HG02642 (cell line): ENCODE results near the gene UTP4.

Experiments
- ATAC-seq: cut with Tn5 transposase; IDR thresholded peaks from one replicate; pipeline ENCODE4 v1.9.1; 2021; ENCODE audit warnings: mild to moderate bottlenecking; ENCODE audit not compliant: unreplicated experiment, poor library complexity

Gene UTP4

DNA sequence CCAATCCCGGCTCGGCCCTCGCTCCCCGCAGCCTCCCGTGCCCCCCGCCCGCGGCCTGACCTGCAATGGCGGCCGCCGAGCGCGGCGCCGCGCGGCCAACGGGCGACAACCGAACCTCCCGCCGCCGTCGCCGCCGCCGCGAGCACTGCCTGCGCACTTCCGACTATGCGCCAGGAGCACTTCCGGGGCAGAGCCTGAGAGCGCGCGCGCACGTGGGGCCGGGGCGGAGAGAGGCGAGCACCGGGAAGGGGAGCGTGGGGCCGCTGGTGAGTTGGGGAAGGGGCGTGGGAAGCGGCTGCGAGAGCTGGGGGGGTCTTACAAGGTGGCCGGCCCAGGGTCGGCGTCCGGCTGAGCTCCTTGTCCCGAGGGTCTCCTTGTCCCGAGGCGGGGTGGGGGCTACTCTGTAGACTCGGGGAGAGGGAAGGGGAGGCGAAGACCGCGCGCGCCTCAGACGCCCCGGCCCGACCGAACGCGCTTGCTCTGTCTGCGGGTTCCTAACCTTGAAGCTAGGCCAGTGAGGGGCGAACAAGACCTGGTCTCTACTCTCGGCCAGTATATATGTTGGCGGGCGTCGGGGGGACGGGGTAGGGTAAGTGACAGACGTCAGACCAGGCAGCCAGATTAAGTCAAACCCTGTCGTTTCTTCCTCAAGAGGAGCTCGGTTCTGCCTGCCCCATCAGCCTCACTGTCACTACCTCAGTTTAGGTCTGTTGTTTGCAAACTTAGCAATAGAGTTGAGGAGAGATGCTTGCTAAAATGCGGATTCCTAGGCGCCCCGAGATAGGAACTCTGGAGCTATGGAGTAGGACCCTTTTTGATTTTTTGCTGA lies at the start of gene UTP4, which contains the start of gene CHTF8:
TSS of gene UTP4 (plus strand) at position 226 of the 829 bp plus-strand sequence. CDS start 811 bp downstream, outside the sequence.
TSS of gene CHTF8 (minus strand) at position 165 of the 829 bp plus-strand sequence. CDS start 11,130 bp downstream, outside the sequence.
- peak; percentile 93 for ATAC-seq

DNA sequence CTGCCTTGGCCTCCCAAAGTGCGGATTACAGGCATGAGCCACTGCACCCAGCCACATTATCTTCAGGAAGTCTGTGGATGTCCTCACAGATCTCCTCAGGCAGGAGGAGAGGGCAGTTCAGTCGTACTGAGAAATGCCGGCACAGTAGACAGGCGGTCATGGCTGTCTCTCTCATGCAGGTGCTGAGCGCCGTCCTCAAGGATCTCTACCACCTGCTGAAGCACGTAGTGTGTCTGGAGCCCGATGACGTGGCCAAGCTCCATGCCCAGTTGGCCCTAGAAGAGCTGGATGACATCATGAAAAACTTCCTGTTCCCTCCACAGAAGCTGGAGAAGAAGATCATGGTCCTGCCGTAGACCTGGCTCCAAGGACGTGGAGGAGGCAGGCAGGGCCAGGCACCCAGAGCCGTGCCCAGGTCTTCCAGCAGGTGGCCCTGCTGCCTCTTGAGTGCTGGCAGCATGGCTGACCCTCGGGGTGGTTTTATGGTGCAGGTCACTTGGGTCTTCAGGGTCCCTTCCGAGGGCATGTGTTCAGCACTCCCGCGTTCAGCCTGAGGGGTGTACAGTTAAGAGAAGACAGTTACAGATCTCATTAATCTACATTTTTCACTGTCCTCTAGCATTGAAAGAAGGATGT lies 49.0 kb upstream of the UTP4 start:
- no peak for ATAC-seq

DNA sequence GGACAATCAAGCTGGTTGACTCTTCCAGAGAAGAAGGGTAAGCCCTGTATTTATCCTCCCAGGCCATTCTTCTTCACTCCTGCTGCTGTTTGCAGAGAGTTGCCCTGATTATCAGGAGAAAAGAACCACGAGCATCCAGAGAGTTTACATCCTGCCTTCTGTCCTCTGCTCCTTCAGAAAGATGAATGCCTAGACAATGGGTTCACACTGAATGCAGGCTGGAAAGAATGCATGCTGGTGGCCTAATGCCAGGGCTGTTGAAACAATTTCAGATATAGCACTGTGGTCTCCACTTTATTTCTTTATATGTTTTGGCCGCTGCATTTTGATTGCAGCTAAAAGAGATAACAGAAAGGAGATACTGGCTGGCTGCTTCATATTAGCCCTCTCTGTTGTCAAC lies 48.2 kb upstream of the UTP4 start:
- no peak for ATAC-seq

DNA sequence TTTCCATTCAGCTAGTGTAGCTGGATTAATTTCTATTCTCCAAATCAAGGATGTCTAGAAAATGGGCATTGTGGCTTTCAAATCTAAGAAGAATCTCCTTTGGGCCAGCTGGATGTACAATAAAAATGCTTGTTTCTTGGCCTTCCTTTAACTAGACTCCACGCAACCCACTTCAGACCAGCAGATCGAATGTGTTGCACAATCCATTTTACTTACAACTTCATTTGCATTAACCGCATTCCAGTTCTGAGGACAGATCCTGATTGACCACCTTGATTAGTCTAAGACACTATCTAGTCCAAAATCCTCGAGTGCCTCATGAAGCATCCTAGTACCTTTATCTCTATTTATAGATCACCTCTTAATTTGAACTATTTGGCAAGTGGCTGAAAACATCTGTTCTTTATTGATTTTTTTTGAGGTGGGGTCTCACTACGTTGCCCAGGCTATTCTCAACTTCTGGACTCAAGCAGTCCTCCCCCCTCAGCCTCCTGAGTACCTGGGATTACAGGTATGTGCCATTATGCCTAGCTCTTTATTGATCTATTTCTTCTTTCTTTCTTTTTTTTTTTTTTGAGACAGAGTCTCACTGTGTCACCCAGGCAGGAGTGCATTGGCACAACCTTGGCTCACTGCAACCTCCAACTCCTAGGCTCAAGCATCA lies 47.3 kb upstream of the UTP4 start:
- ATAC-seq: no peak

DNA sequence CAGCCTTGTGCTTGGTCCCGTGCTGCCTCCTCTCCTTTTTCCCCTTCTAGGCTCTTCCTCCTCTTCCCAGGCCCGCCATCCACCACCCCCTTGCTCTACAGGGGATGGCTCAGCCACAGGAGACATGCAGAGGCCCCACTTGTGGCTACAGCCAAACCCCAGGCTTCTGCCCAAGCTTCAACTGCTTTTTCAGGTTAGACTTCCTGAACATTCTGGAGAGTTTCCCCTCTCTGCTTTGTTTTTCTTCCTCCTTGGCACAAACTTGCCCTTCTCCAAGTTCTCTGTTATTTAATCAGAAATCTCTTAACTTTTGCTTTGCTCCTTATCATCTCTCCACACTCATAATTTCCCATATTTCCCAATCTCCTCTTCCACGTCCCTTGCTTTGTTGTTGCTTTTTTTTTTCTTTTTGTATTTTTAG lies 45.3 kb upstream of the UTP4 start:
- no peak for ATAC-seq

DNA sequence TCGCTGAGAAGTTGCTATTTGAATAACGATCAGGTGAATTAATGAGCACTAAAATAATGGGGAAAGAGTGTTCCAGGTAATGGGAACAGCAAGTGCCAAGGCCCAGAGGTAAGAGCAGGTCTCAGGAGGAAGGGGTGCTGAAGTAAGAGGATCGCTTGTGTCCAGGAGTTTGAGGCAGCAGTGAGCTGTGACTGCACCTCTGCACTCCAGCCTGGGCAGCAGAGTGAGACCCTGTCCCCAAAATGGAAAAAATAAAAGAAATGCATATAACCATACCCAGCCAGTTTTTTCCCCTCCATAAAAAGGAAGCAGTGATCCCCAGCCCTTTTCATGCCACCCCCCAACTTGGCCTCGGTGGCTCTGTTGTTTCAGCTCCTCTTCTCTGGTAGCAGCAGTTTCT lies 43.8 kb upstream of the UTP4 start:
- ATAC-seq: no peak

DNA sequence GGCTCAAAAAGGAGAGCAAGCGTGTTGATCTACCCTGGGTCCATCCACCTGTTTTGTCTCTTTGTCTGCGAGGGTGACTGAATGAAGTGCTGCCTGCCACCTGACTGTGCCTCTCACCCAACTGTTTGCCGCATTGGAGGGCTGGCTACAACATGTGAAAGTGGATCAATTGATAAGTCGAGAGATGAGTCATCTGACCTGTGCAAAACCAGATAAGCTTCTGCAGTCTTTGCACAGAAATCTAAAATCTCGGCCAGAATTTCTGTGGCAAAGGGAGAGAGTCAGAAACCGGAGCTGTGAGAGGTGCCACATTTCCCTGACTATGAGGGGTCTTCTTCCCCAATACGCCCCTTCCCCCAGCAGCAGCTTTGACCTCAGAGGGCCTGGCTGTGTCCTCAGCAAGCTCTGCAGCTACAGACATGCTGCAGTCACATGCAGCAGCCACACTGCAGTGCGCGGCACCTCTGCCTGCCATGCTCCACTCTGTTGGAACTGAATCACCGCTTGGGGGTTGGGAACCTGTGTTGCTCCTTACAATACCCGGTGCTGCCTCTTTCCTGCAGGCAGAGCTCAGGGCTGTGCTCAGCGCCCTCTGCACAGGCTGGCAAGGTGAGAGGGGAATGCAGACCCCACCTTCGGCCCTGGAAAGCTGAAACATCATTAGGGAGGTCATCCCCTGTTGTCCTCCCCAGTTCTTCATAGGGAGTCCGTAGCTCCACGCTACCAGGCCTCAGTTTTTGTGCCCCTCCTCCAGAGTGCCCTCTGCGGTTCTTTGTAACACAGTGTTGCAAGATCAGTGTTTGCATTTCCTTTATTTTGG lies 43.1 kb upstream of the UTP4 start:
- ATAC-seq: no peak

DNA sequence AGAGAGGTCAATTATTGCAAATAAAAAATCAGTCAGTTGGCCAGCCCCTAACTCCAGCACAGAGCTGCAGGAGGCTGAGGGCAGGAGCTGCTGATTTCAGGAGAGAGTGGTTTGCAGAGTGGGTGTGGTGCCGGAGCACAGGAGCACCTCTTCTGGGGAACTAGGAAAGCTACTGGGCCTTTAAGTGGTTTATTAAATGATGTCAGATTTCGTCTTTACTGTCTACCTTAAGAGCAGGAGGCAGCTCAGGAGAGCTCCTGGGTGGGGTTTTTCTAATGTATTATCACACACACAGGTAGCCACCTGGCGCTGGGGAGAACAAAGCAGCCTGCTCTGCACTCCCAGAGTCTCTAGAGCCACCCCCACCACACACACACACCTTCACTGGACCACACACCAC lies 38.5 kb upstream of the UTP4 start:
- no peak for ATAC-seq

DNA sequence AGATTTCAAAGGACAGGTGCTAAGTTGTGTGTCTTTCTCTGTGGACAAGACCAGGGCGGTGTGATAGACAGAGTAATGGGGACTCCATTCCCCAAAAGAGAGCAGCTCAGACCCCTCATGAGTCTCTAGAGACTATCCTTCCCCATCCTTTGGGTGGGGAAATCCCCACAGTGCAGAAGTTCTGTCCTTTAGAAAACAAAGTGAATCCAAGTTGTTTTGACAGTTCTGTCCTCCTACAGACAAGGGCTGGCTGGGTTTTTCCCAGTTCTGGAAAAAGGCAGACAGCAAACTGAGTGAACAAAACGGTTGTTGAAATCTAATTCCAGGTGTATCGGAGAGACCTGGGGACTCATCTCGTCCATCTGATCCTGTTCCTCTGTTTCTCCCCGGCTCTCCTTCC lies 37.9 kb upstream of the UTP4 start:
- ATAC-seq: no peak

DNA sequence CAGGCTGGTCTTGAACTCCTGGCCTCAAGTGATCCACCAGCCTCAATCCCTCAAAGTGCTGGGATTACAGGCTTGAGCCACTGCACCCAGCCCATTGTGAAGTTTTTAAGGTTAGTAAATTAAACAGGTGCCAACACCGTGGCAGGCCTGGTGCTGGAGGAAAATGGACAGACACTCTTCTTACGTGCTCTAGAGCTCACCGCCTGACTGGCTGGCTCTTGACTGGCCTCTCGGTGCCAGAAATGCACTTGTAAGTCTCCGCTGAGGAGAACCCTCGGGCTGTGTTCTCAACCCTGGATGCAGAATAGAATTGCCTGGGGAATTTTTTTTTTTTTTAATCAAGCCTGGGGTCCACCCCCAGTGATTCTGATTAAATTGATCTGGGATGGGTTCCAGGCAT lies 37.3 kb upstream of the UTP4 start:
- ATAC-seq: no peak

DNA sequence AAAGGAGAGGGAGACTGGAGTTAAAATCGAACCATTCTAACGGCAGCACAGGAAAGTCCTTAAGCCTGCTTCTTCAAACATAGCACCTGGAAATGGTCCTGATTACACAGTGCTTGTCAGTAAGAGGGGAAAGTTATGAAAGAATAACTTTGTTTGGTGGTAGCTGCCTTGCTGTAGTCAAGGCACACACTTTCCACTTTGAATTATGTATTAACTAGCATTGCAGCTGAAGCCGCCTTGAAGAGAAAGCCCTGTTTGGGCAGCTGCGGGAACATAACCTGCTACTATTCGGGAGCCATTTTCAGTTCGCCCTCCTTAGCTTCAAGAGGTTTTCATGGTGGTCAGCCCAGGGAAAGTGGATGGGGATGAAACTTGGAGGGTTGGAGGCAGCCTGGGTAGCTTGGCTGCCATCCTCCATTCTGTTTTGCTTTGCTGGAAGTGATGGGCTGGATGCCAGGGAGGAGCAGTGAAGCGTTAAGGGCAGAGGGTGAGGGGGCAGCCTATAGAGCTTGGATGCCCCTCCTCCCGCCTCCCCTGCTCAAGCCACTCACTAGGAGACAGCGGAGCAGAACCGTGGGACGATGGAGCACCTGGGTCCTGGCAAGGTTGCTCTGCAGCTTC lies 32.3 kb upstream of the UTP4 start:
- ATAC-seq: no peak

DNA sequence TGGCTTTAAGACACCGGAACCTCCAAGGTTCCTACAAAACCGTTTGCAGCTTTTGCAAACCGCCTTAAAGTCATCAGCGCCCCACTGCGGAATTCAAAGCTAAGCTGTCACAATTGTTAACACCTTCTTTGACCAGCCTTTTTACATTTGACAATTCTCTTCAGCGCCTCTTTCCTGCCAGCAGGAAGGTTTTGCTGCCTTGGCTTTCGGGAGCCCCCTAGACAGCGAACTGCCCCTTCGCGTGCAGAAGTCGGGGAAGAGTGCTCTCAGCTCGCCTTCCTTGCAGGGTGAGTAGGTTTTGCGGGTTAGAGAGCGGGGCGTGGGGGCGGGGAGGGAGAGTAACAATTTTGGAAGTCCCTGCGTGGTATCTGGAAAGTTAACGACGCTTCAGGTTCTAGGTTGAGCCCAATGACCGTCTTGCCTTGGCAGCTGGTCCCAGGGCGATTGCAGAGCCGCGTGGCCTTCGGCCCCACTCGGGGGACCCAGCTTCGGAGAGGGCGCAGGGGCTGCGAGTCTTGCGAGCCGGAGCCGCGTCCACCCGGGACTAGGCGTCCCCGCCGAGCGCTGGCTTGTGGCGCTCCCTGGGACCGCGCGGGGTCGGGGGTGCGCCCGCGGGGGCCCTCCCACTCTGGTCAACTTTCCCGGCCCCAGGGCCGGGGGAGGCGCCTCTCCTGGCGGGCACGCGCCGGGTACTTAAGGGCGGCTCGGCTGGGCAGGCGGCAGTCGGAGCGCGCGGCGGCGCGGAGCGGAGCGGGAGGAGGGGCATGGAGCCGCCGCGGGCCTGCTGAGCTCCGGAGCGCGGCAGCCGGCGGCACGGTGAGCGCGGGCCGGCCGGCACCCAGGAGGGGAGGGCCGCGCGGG lies 26.7 kb upstream of the UTP4 start, which contains the start of gene HAS3:
TSS of gene HAS3 (plus strand) at position 153 of the 861 bp plus-strand sequence. CDS start 3,743 bp downstream, outside the sequence.
- ATAC-seq: no peak

DNA sequence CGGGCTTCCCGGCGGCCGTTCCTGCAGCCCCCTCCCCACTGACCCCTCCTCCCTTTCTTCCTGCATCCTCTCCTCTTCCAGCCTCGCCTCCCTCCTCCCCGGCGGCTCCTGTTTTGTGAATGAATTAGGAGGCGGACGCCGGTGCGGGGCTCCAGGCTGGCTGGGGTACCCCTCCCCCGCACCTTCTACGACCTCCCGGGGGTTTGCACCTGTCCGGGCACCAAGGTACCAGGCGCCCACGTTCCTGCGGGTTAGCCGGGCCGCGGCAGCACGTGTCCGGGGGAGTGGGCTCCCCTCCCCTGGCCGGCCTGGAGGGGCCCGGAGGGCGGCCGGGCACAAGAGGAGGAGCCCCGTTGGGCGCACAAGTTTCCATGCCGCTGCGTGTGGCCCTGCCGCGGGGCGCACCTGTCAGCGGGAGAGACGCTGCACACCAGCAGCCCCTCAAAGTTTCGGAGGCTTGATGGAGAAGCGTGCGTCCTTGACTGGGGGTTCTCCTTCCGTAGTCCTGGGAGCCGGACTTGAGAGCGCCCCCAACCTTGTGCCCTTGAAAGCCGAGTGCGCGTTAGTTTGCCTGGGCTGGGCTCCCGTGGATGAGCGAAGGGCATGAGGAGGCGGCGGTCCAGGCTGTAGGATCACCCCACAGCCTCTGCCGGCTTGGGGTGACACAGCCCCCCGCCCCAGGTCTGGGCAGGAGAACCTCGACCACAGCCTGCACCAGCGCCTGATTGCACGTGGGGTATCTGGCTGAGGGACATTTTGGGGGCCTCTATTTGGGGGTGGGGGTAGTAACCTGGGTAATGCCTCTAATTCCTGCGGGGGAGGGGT lies 25.7 kb upstream of the UTP4 start:
- ATAC-seq: no peak

DNA sequence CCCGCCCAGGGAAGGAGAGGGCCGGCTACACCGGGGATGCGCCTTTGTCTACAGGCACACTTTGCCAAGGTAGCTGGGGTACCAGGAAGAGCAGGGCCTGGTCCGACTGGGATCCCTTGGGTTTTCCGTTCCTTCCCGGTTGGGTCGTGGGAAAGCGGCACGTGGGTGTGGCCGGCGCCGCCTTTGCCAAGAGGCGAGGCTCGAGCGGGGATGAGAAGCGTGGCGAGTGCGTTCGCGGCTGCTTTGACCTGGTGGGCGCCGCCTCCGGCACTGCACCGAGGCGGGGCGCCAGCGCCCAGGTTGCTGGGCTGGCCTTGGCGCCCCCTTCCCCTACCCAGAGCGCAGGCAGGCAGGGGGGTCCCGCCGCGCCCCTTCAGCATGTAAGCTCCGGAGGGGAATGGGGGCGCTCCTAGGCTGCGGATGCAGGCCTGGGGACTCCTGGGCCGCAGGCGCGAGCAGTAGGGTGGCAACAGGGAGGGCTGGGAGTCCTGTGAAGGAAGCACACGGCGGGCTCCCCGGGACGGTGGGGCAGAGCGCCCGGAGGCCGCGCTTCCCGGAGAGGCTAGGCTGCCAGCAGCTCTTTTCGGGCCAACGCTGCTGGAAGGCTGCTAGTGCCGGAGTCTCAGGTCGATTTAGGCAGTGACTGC lies 25.0 kb upstream of the UTP4 start:
- ATAC-seq: no peak

DNA sequence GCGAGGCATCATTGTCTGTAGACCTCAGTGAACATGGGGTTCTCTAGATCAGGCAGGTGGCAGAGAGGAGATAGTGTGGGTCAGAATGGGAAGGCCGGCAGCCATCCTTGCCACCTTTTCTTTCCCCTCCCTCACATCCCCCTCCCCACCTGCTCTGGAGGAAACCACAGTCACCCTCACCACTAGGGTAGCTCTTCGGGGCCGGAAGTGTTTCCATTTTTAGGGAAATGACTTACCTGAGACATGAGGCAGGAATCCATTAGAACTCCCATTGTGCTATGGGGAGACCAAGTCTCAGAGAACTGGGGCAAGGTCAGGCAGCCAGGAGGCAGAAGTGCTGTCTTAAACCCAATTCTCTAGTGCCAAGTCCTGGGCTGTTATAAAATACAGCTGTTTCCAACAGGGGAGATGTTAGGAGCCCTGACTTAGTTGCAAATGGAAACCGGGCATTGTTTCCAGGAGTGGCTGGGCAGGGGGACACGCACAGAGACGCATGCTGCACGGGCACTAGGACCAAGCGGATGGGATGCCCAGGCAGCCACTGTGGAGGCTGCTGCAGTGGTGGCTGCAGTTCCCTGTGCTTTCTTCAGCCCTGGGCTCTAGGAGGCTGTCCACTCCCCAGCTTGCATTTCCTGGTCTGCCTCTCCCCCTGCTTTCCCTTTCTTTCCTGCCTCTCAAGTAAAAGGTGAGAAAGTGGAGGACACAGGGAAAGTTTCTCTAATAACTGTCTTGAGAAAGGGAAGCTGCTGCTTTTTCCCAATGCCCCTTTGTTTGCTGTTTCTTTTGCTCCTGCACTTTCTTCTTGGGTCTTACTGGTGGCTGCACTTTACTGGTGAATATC lies 24.2 kb upstream of the UTP4 start:
- no peak for ATAC-seq

DNA sequence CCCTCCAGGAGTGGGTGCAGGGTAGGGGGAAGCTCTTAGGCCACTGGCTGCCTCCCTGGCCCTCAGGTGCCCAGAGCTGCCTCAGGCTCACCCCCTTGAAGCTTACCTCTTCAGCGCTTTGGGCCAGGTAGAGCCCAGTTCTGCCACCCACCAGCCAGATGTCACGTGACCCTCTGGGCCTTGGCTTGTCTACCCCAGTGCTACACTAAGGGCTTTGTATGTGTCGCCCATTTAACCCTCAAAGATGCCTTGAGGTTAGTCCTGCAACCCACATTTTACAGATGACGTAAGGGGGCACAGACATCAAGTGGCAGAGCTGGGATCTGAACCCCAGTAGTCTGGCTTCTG lies 23.6 kb upstream of the UTP4 start:
- no peak for ATAC-seq
